Mucosa of descending colon (tissue), 3 donors: ENCODE measurements around the gene TOMM5. TPM values are rescaled to one million over a fixed set of nuclear protein-coding genes. Genes with fewer than 3 reads are reported as not detected.
A peak's percentile ranks its signal among the peaks of the same experiment; 100 is the strongest.

Experiments used
- ATAC-seq: fragments of 200-7000 bp; cut with Tn5 transposase; one replicate; pipeline ENCODE4 v1.9.1; 2020; ENCODE audit warnings: mild to moderate bottlenecking, moderate library complexity
- DNase-seq, 3 donors: peaks; one replicate each; pipeline ENCODE4 v3.0.0-alpha.2; 2020
- H3K36me3 ChIP-seq: fragments of 200-600 bp; one replicate; pipeline ENCODE4 v1.8.0; 2021; ENCODE audit warnings: low read depth, mild to moderate bottlenecking
- H3K4me1 ChIP-seq: fragments of 200-600 bp; one replicate; pipeline ENCODE4 v1.8.0; 2021; ENCODE audit warnings: low read depth, mild to moderate bottlenecking
- H3K4me3 ChIP-seq: fragments of 200-600 bp; one replicate; pipeline ENCODE4 v1.8.0; 2021; ENCODE audit warnings: mild to moderate bottlenecking
- H3K9me3 ChIP-seq: fragments of 200-600 bp; one replicate; pipeline ENCODE4 v1.8.0; 2021; ENCODE audit warnings: mild to moderate bottlenecking
- intact Hi-C, 2 donors: fragments of 100-400 bp; cut with DNase I in 1 of 2; cut with micrococcal nuclease in 1 of 2; formaldehyde crosslinking; loops; one replicate each; pipeline versions ENCODE4 v1.11.0 to v1.11.1; 2022; cut with DNase I, micrococcal nuclease
- total RNA-seq, 3 donors: library from RNA; stranded (reverse); fragmentation: NEBNext Ultra II Directional in 2 of 3; extraction: Animal tissue kit (Norgen Biotek cat#: 25700) in 2 of 3; gene quantifications; one replicate each; pipeline versions ENCODE4 v1.2.1 to v1.2.4, GENCODE V29; 2021 to 2023
- TF ChIP-seq, protein P1 (sequence below): fragments of 200-600 bp; IDR thresholded peaks from one replicate; pipeline ENCODE4 v1.8.0; 2022; ENCODE audit warnings: antibody characterized with exemption, mild to moderate bottlenecking
- donor health status: DM: no; HTN: no; CAD: no; lungs with moderate emphysema.
- donor health status: DM: no; HTN: no; CAD: no.
- donor health status: DM: no; HTN: yes; CAD: no.

TOMM5 gene
- total RNA-seq, 3 donors from 2014 or later = 45.6 to 72.9 (median 68.1) TPM

DNA sequence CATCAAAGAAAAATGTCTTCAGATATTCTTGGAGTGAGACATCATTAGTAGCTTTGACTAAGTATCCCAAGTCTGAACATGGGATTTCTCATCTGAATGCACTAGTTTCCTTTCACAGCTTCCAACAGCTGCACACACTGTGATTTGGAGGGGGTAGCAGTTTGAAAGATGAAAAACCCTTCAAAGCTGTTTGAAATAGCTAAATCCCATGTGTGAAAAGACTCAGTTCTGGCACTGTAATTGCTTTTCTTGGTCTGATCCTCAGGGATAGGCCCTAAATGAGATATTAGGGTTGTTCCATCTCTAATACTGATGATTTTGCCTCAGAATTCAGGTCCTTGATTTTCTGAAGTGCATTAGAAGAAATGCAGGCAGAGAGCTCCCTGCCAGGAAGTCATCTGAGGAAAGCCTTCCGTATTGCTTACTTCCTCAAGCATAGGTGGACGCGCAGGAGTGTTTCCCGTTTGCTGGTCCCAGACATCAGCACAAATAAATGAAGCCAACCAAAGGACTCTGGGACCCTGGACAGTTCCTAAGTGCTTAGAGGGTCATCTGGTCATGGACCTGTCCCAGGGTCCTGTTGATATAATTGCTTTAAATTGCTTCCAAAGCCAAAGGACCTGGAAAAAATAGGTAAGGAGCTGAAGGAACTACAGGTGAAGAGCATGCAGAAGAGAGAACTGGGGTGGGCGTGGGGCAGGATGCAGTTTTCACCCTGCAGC, 32.8 kb upstream of the TOMM5 start:
- Histone ChIP-seq H3K9me3 (no peaks in the 10 kb centered on the region), H3K4me1 (no peaks in the 10 kb centered on the region), H3K4me3 (no peak overlapping the region), H3K36me3 (no peaks in the 10 kb centered on the region)
- TF ChIP-seq, protein P1, sequence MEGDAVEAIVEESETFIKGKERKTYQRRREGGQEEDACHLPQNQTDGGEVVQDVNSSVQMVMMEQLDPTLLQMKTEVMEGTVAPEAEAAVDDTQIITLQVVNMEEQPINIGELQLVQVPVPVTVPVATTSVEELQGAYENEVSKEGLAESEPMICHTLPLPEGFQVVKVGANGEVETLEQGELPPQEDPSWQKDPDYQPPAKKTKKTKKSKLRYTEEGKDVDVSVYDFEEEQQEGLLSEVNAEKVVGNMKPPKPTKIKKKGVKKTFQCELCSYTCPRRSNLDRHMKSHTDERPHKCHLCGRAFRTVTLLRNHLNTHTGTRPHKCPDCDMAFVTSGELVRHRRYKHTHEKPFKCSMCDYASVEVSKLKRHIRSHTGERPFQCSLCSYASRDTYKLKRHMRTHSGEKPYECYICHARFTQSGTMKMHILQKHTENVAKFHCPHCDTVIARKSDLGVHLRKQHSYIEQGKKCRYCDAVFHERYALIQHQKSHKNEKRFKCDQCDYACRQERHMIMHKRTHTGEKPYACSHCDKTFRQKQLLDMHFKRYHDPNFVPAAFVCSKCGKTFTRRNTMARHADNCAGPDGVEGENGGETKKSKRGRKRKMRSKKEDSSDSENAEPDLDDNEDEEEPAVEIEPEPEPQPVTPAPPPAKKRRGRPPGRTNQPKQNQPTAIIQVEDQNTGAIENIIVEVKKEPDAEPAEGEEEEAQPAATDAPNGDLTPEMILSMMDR = no peak
- peak; percentile 58 for ATAC-seq
- intact Hi-C loops = no loop called here
- DNase-seq = no peak

DNA sequence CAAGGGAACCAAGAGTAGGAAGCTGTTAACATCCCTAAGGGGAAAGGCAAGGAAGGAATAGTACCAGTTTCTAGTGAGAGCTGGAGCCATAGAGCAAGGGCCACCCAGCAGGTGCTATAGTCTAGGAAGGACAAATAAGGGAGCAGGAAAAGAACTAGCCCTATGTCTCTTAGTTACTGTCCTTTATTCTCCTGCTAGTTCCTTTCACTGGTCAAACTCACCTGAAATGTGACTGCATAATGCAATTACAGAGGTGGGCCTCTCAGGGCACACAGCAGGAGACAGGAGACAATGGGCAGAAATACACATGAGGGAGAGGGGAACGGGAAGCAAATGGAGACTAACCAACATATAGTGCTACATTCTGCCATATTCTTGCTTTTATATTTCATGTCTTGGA, 31.7 kb upstream of the TOMM5 start:
- TF ChIP-seq, protein P1 = no peak
- ATAC-seq (no peak), DNase-seq (no peak)
- intact Hi-C loops = no loop called here
- no peaks in the 10 kb centered on the region for H3K9me3 ChIP-seq
- H3K36me3 ChIP-seq = no peaks in the 10 kb centered on the region
- H3K4me1 ChIP-seq = no peaks in the 10 kb centered on the region
- no peak overlapping the region for H3K4me3 ChIP-seq

DNA sequence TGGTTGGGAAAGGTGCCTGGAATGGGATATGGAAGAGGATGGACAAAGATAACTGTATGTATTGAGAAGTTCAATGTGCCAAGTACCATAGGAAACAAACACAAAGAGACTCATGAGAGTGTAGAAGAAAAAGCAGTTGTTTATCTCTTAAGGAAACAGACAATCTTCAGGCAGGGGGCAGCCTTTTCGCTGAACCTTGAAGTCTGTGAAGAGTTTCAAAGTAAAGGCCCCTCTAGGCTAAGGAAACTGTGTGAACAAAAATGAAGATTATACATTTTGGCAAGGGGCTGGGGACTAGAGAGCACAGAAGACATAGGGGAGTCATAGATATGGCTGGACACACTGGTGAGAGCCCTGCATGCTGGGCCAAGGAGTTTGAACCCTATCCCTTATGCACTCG, 30.9 kb upstream of the TOMM5 start:
- DNase-seq = no peak
- no peaks in the 10 kb centered on the region for H3K4me1 ChIP-seq
- no peak for ATAC-seq
- intact Hi-C loops = no loop called here
- no peaks in the 10 kb centered on the region for H3K36me3 ChIP-seq
- TF ChIP-seq, protein P1 = no peak
- H3K9me3 ChIP-seq = no peaks in the 10 kb centered on the region
- no peak overlapping the region for H3K4me3 ChIP-seq

DNA sequence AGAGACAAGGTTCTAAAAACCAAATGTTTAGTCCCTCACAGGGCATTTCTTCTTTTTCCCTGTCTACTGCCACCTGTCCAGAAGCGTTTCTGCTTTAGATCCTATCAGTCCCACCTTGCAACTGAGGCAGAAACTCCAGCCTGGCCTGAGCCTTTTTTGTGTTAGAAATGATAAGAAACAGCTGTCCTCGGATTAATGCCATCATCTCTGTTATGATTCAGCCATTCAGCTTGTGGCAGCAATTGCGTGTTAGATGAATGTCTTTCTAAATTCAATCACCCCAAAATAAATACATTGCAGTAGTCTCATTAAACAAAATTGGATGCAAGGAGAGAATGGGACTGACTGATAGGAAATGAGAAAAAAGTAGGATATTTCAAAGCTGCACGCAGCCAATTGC, 30.1 kb upstream of the TOMM5 start:
- H3K4me3 ChIP-seq = no peak overlapping the region
- DNase-seq (no peak), ATAC-seq (no peak)
- H3K4me1 ChIP-seq = no peaks in the 10 kb centered on the region
- TF ChIP-seq, protein P1 = no peak
- H3K9me3 ChIP-seq = no peaks in the 10 kb centered on the region
- H3K36me3 ChIP-seq = no peaks in the 10 kb centered on the region
- intact Hi-C loops = no loop called here

DNA sequence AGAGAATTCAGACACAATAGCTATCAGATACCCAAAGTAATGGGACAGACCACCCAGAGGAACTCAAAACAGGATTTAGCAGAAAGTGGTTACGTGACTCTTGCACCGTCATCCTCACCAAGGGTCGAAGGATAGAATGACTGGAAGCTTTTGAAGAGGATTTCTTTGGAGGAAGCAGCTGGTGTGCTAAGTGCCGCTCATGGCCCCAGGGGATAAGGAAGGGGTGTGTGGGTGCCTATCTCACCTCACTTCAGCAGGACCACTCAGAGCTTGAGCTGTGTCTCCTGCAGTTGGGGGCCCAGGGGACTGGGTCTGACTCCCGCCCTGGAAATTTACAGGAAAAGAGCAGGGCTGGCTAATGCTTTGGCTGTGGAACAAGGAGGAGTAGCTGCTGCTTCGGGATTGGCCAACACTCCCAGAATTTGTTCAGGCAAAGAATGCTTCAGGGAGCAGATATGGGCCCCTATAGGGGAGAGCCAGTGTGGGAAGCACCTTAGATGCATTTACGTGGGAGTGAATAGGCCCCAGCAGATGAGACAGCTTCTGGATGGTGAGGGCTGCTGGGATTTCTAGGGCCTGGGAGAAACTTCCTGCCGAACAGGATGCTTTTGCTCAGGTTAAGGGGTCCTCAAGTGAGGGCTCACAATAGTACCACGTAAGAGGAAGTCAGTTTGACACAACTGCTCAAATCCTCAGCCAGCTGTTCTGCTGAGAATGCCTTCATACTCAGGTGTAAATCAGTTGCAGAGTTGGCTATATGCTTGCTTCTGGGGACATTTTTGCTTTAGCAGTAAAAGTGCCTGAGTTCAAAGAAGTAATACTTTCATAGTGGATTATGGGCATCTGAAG, 29.1 kb upstream of the TOMM5 start:
- H3K4me3 ChIP-seq = no peak overlapping the region
- no peaks in the 10 kb centered on the region for H3K4me1 ChIP-seq
- H3K9me3 ChIP-seq = no peaks in the 10 kb centered on the region
- ATAC-seq (no peak), DNase-seq (no peak)
- intact Hi-C loops = no loop called here
- no peaks in the 10 kb centered on the region for H3K36me3 ChIP-seq
- TF ChIP-seq, protein P1 = no peak
